Panc1 (cell line): ENCODE data around the gene KRT82. TPM values are rescaled to one million over a fixed set of nuclear protein-coding genes. Genes with fewer than 3 reads are reported as not detected.

Experiments used
- ATAC-seq: fragments of 200-7000 bp; cut with Tn5 transposase; 2 replicates; pipeline ENCODE4 v1.9.1; 2020; ENCODE audit warnings: mild to moderate bottlenecking, moderate library complexity
- BruUV-seq: library from RNA; stranded (reverse); fragments of 400-500 nt; replicated peaks from 2 replicates; lab custom pipeline; 2021; lab: Mats Ljungman, UMichigan
- CTCF ChIA-PET: fragments of 300-600 bp; sonication (Branson Sonifier 250); formaldehyde crosslinking; loops from one replicate; lab custom pipeline; 2022; ENCODE audit warnings: antibody characterized with exemption; lab: Charles Lee
- POLR2A ChIA-PET: fragments of 300-600 bp; sonication (Branson Sonifier 250); formaldehyde crosslinking; loops from one replicate; lab custom pipeline; 2022; ENCODE audit warnings: antibody characterized with exemption; lab: Charles Lee
- DNase-seq: peaks from one replicate; pipeline ENCODE4 v3.0.0-alpha.2; 2010; ENCODE audit warnings: low read depth, low spot score
- H3K27ac ChIP-seq: 2 replicates; pipeline ENCODE4 v1.5.1; 2011; ENCODE audit warnings: mild to moderate bottlenecking, low read length, inconsistent platforms
- H3K27me3 ChIP-seq: fragments of 200-500 bp; sonication (Bioruptor generic); 2 replicates; pipeline ENCODE4 v1.6.0; 2014; ENCODE audit warnings: low read length, inconsistent platforms; ENCODE audit not compliant: control insufficient read depth, insufficient read depth
- H3K36me3 ChIP-seq: fragments of 200-500 bp; sonication (Bioruptor generic); 2 replicates; pipeline ENCODE4 v1.5.1; 2014; ENCODE audit warnings: inconsistent platforms, mild to moderate bottlenecking, low read length, moderate library complexity; ENCODE audit not compliant: control insufficient read depth, insufficient read depth
- H3K4me1 ChIP-seq: 2 replicates; pipeline ENCODE4 v1.5.1; 2011; ENCODE audit warnings: inconsistent platforms, mild to moderate bottlenecking, low read length, moderate library complexity; ENCODE audit not compliant: control insufficient read depth, insufficient read depth
- H3K4me3 ChIP-seq, 2 experiments: 2 replicates each; pipeline ENCODE4 v1.5.1; 2011 to 2012; ENCODE audit warnings: low read depth in 2 of 2, low read length in 2 of 2, mild to moderate bottlenecking in 2 of 2, inconsistent platforms in 1 of 2, moderate library complexity in 1 of 2
- H3K9me3 ChIP-seq: fragments of 200-500 bp; sonication (Bioruptor generic); 2 replicates; pipeline ENCODE4 v1.5.1; 2014; ENCODE audit warnings: low read depth, mild to moderate bottlenecking, inconsistent platforms, low read length, moderate library complexity; ENCODE audit not compliant: control insufficient read depth, insufficient read depth
- POLR2AphosphoS5 ChIP-seq: IDR thresholded peaks from 2 replicates; pipeline ENCODE4 v1.6.1; 2012; ENCODE audit warnings: mild to moderate bottlenecking, low read depth, low read length, moderate library complexity
- SIN3A ChIP-seq: IDR thresholded peaks from 2 replicates; pipeline ENCODE4 v1.6.1; 2012; ENCODE audit warnings: low read depth, mild to moderate bottlenecking, low read length, moderate library complexity, borderline replicate concordance; ENCODE audit not compliant: insufficient read depth
- TCF7L2 ChIP-seq: IDR thresholded peaks from 2 replicates; pipeline ENCODE4 v1.6.1; 2011; ENCODE audit warnings: mild to moderate bottlenecking, low read depth, low read length, inconsistent platforms
- in situ Hi-C: cut with HindIII; loops from 2 replicates; pipeline ENCODE4 v1.10.0; 2016; ENCODE audit warnings: low sequenced_read_pairs, low pct_unique_long_range_greater_than_20kb
- intact Hi-C: fragments of 100-400 bp; cut with micrococcal nuclease; formaldehyde crosslinking; loops from one replicate; pipeline ENCODE4 v1.10.0; 2022; ENCODE audit not compliant: unreplicated experiment
- total RNA-seq: library from RNA; stranded (reverse); gene quantifications from one replicate; pipeline ENCODE4 v1.2.1, GENCODE V29; 2021; ENCODE audit not compliant: unreplicated experiment
- TF ChIP-seq, protein P1 (sequence below), 2 experiments: IDR thresholded peaks; 2 replicates each; pipeline ENCODE4 v1.6.1; 2011 to 2012; ENCODE audit warnings: low read depth in 2 of 2, control low read depth in 1 of 2, low read length in 1 of 2, mild to moderate bottlenecking in 1 of 2, moderate library complexity in 1 of 2; ENCODE audit not compliant: insufficient read depth in 1 of 2
- TF ChIP-seq, protein P2 (sequence below): fragments of 450-650 bp; IDR thresholded peaks from 2 replicates; pipeline ENCODE4 v1.5.1; 2017; ENCODE audit warnings: mild to moderate bottlenecking

The KRT82 gene
- total RNA-seq, 1 experiment from 2014 or later, result not detected

DNA sequence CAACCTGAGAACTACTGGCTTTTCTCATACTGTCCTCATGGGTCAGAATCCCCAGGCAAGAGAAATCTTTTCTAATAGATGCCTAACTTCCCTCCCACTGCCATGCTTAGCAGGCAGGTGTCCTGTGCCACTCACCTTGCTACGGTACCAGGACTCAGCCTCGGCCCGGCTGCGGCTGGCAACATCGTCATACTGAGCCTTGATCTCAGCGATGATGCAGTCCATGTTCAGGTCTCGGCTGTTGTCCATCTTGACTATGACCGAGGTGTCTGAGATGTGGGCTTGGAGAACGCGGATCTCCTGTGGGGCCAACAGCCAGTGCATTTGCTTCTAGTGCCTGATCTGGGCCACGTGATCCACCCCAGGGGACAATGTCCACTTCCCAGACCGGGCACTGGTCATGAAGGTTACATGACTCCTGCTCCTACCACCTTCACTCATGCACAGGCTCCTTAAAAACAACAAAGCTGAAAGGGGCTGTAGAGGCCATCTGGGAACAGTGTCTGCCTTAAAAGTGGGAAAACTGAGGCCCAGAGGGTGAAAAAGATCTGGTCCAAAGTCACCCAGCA lies 42.9 kb downstream of the KRT82 start:
- ATAC-seq (no peak), DNase-seq (no peak)
- in situ Hi-C loops, result no loop called here
- intact Hi-C loops, result no loop called here
- no peaks in the 10 kb centered on the region for H3K27me3 ChIP-seq
- no peaks in the 10 kb centered on the region for H3K36me3 ChIP-seq
- no peaks in the 10 kb centered on the region for H3K4me1 ChIP-seq
- H3K4me3 ChIP-seq, result no peak overlapping the region
- TF ChIP-seq POLR2AphosphoS5 (no peak), TCF7L2 (no peak), SIN3A (no peak)
- TF ChIP-seq, protein P1, sequence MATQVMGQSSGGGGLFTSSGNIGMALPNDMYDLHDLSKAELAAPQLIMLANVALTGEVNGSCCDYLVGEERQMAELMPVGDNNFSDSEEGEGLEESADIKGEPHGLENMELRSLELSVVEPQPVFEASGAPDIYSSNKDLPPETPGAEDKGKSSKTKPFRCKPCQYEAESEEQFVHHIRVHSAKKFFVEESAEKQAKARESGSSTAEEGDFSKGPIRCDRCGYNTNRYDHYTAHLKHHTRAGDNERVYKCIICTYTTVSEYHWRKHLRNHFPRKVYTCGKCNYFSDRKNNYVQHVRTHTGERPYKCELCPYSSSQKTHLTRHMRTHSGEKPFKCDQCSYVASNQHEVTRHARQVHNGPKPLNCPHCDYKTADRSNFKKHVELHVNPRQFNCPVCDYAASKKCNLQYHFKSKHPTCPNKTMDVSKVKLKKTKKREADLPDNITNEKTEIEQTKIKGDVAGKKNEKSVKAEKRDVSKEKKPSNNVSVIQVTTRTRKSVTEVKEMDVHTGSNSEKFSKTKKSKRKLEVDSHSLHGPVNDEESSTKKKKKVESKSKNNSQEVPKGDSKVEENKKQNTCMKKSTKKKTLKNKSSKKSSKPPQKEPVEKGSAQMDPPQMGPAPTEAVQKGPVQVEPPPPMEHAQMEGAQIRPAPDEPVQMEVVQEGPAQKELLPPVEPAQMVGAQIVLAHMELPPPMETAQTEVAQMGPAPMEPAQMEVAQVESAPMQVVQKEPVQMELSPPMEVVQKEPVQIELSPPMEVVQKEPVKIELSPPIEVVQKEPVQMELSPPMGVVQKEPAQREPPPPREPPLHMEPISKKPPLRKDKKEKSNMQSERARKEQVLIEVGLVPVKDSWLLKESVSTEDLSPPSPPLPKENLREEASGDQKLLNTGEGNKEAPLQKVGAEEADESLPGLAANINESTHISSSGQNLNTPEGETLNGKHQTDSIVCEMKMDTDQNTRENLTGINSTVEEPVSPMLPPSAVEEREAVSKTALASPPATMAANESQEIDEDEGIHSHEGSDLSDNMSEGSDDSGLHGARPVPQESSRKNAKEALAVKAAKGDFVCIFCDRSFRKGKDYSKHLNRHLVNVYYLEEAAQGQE (IDR thresholded peaks at IDR 0.05; ENCODE audit: insufficient read depth in 1 of 2, low read depth in 2 of 2, low read length in 1 of 2), result no peak
- TF ChIP-seq, protein P2, sequence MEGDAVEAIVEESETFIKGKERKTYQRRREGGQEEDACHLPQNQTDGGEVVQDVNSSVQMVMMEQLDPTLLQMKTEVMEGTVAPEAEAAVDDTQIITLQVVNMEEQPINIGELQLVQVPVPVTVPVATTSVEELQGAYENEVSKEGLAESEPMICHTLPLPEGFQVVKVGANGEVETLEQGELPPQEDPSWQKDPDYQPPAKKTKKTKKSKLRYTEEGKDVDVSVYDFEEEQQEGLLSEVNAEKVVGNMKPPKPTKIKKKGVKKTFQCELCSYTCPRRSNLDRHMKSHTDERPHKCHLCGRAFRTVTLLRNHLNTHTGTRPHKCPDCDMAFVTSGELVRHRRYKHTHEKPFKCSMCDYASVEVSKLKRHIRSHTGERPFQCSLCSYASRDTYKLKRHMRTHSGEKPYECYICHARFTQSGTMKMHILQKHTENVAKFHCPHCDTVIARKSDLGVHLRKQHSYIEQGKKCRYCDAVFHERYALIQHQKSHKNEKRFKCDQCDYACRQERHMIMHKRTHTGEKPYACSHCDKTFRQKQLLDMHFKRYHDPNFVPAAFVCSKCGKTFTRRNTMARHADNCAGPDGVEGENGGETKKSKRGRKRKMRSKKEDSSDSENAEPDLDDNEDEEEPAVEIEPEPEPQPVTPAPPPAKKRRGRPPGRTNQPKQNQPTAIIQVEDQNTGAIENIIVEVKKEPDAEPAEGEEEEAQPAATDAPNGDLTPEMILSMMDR, result no peak
- no peaks in the 10 kb centered on the region for H3K9me3 ChIP-seq
- CTCF ChIA-PET, result no interaction called here
- POLR2A ChIA-PET, result no interaction called here
- BruUV-seq, result no TSS peak
- no peak overlapping the region for H3K27ac ChIP-seq

DNA sequence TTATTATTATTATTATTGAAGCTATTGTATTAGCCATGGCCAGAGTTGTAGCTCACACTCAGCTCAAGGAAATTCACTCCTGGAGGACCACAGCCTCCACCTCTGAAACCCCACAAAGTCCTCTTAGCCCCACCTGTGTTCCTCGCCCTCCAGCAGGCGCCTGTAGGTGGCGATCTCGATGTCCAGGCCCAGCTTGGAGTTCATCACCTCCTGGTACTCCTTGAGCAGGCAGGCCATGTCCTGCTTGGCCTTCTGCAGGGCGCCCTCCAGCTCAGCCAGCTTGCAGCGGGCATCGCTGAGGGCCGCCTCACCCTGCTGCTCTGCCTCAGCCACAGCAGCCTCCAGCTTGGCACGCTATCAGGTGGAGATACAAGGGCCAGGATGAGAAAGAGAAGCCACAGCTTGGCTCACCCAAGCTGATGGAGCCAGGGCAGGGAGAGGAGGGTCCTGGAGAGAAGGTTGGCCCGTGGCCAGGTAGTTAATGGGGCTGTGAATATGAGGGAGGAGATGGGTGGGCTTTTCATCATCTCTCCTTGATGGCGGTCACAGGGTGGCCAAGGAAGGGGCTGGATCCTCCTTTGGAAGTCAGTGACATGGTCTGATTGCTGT lies 43.9 kb downstream of the KRT82 start:
- in situ Hi-C loops, result no loop called here
- Histone ChIP-seq H3K27me3 (no peaks in the 10 kb centered on the region), H3K9me3 (no peaks in the 10 kb centered on the region), H3K27ac (no peak overlapping the region), H3K4me3 (no peak overlapping the region), H3K36me3 (no peaks in the 10 kb centered on the region), H3K4me1 (no peaks in the 10 kb centered on the region)
- intact Hi-C loops, result no loop called here
- ChIA-PET POLR2A (no interaction called here), CTCF (no interaction called here)
- TF ChIP-seq TCF7L2, result no peak
- TF ChIP-seq, protein P2, result peak; percentile 68; the same call in 1 of the 2 replicates
- DNase-seq (no peak), ATAC-seq (no peak)
- no TSS peak for BruUV-seq
